Measurements from ENCODE around the gene POLE4.

DNA sequence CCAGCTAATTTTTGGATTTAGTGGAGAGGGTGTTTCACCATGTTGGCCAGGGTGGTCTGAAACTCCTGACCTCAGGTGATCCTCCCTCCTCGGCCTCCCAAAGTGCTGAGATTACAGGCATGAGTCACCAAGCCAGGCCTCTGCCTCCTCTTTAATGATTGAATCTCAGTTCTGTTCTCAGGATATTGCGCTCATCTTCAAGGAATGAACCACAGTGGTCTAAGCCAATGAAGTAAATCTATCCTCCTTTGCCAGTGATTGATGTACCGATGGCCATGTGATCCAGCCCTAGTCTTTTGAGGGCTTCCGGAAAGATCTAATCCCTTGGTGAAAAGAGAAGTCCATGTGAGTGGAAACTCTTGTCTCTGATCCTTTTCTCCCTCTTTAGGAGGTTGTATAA lies 48.6 kb downstream of the POLE4 start:
- TF ChIP-seq, protein P1, sequence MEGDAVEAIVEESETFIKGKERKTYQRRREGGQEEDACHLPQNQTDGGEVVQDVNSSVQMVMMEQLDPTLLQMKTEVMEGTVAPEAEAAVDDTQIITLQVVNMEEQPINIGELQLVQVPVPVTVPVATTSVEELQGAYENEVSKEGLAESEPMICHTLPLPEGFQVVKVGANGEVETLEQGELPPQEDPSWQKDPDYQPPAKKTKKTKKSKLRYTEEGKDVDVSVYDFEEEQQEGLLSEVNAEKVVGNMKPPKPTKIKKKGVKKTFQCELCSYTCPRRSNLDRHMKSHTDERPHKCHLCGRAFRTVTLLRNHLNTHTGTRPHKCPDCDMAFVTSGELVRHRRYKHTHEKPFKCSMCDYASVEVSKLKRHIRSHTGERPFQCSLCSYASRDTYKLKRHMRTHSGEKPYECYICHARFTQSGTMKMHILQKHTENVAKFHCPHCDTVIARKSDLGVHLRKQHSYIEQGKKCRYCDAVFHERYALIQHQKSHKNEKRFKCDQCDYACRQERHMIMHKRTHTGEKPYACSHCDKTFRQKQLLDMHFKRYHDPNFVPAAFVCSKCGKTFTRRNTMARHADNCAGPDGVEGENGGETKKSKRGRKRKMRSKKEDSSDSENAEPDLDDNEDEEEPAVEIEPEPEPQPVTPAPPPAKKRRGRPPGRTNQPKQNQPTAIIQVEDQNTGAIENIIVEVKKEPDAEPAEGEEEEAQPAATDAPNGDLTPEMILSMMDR (IDR thresholded peaks at IDR 0.05) = no peak
- TF ChIP-seq EZH2 (IDR thresholded peaks at IDR 0.05; ENCODE audit: borderline replicate concordance, insufficient read depth, low read depth, low read length, poor library complexity, severe bottlenecking) = no peak

All from B cell (primary cell).